GM21717 (cell line): ENCODE results near the gene CPAMD8.
"Not testable (repeated sequence)": the region's sequence is repeated elsewhere in the genome, so short reads cannot be mapped to it uniquely, and the experiment has no call there.

ENCODE experiments used
- ATAC-seq: cut with Tn5 transposase; IDR thresholded peaks from one replicate; pipeline ENCODE4 v1.9.1; 2021; ENCODE audit warnings: mild to moderate bottlenecking, moderate library complexity; ENCODE audit not compliant: unreplicated experiment

The CPAMD8 gene

DNA sequence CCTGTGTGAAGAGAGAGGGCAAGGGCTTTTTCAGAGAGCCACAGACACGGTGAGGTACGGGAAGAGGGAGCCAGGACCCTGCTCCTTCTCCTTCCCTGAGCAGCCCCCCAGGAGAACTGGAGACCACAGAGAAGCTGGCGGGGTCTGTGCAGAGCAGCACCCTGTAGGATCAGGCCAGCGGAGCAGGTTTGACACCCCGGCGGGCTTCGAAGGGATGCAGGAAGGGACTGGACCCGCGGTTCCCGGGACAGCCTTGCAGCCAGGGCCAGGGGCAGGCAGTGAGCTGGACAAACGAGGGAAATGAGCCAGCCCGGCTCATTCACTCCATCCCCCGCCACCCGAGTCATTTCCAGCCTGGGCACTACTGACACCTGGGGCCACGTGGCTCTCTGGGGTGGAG lies 22.2 kb downstream of the CPAMD8 start:
- no peak for ATAC-seq

DNA sequence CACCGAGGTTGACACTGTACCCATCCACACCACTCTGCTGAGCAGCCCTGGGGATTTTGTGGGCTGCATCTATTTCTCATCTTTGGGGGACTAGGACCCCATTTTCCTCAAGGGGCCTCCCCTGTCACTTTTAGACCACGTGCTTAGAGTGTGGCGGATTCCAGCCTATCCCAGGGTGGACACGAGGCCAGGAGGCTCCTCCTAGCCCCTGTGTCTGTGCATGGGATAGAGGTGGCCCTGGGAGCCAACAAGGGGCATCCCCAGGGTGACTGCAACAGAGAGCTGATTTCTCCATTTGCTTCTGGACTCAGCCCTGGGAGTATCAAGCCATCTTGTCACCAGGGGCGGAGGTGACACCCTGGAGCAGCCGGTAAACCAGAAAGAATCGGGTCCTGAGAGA lies 24.2 kb downstream of the CPAMD8 start:
- no peak for ATAC-seq

DNA sequence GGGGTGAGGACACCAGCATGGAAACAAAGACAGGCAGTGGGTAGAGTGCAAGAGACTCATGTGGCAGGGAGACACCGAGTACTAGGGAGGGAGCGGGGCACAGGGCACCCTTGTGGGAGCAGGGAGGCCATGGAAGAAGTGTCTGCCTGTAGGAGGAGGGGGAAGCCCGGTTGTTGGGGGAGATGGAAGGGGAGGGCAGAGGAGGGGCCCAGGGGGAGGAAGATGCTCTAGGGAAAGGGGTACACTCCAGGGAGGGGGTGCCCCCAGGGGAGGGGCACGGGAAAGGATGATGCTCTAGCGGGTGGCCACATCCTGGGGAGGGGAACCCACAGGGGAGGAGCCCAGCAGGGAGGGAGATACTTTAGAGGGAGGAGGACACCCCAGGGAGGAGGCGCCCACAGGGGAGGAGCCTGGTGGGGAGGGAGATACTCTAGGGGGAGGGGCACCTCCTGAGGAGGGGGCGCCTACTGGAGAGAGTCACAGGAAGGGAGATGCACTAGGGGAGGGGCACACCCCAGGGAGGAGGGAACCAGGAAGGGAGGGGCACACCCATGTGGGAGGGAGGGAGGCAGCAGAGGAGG lies 24.9 kb downstream of the CPAMD8 start:
- no peak for ATAC-seq

DNA sequence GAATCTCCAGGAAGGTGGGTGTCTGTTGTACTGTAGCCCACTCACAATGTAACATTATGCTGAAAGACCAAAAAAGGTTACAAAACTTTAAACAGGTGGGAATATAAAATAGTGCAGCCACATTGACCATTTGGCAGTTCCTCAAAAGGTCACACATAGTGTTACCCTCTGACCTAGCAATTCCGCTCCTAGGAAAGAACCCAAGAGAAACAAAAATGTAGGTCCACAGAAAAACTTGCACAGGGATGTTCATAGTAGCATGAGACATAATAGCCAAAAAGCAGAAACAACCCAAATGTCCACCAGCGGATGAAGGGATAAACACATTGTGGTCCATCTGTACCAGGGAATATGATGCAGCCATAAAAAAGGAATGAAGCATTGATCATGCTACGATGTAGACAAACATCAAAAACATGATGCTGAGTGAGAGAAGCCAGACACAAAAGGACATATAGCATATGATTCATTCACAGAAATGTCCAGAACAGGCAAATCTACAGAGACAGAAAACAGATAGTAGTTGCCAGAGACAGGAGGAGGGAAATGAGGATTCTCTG lies 27.9 kb downstream of the CPAMD8 start:
- no peak for ATAC-seq

DNA sequence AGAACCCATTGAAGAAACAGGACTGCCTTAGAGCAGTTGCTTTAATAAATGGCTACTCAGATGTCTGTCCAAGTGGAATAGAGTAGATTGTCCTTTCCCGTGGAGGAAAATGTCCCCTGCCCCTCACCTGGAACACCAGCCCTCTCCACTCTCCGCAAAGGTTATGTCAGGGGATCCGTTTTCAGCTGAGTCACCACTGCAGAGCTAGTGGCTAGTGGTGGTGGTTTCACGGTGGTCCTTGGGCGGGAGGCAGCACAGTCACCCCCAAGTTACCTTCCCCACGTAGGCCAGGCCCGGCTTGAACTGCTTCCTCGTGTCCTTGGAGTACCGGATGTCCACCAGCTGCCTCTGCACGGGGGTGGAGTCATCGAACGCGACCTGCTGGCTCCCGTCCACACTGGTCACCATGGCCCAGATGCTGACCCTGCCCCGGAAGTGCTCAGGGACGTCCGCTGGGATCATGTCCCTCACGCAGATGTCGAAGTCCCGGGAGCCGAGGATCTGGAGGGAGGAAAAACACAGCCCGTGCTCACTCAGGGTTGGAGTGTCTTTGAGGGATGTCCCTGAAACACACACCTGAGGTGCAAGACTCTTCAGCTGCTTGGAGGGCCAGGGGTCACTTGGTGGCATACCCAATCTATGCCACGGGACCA lies 29.6 kb downstream of the CPAMD8 start:
- not testable (repeated sequence) for ATAC-seq

DNA sequence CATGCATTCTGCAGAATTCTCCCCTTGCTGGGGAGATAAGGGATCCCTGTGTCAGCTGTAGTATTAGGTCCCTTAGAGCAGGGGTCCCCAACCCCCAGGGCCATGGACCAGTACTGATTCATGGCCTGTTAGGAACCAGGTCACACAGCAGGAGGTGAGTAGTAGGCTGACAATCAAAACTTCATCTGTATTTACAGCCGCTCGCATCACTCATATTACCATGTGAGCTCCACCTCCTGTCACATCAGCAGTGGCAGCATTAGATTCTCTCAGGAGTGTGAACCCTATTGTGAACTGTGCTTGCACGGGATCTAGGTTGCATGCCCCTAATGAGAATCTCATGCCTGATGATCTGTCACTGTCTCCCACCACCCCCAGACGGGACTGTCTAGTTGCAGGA lies 37.9 kb downstream of the CPAMD8 start:
- ATAC-seq = no peak

DNA sequence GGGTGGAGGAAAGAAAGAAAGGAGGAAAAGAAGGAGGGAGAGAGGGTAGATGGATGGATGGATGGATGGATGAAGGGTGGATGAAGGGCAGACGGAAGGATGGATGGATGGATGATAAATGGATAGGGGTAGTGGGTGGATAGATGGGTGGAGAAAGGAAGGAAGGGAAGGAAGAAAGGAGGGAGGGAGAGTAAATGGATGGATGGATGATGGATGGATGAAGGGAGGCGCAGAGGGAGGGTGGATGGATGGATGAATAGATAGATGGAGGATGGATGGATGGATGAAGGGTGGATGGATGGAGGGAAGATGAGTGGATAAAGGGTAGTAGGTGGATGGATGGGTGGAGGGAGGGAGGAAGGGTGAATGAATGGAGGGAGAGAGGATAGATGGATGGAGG lies 41.2 kb downstream of the CPAMD8 start:
- no peak for ATAC-seq

DNA sequence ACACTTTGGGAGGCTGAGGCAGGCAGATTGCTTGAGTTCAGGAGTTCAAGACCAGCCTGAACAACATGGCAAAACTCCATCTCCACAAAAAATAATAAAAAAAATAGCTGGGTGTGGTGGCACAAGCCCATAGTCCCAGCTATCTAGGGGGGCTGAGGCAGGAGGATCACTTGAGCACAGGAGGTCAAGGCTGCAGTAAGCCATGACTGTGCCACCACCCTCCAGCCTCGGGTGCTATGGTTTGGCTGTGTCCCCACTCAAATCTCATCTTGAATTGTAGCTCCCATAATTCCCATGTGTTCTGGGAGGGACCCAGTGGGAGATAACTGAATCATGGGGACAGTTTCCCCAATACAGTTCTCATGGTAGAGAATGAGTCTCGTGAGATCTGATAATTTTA lies 44.0 kb downstream of the CPAMD8 start:
- ATAC-seq = not testable (repeated sequence)

DNA sequence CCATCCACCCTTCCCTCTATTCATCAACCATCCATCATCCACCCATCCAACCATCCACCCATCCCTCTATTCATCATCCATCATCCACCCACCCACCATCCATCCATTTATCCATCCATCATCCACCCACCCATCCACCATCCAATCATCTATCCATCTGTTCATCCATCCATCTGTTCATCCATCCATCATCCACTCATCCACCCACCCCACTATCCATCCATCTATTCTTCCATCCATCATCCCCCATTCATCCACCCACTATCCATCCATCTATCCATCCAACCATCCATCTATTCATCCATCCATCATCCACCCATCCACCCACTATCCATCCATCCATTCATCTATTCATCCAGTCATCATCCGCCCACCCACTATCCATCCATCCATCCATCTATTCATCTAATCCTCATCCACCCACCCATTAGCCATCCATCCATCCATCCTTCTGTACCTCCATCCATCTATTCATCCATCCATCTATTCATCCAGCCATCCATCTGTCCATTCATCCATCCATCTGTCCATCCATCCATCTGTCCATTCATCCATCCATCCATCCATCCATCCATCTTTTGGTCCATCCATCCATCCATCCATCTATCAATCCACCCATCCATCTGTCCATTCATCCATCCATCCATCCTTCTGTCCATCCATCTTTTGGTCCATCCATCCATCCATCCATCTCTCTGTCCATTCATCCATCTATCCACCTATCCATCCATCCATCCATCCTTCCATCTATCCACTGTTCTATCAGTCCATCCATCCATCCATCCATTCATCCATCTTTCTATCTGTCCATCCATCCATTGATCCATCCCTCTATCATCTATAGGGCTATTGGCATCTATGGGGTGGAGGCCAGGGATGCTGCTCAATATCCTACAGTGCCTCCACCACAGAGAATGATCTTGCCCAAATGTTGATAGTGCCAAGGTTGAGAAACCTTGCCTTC lies 47.5 kb downstream of the CPAMD8 start:
- ATAC-seq = no peak

DNA sequence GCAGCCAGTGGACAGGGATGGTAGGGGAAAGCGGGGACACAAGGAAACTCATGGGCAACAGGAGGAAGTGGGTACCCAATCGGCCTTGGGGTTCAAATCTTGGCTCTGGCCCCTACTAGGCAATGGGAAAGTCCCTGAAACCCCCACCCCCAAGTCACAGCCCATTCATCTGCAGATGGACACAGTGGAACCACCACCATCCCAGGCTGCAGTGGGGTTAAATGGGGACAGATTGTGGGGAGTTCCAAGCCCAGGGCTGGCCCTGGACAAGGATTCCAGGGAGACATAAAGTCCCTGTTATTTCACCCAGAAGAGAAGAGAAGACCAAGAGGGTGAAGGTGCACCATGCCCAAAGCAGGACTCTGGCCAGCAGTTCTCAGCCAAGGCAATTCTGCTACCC lies 48.5 kb downstream of the CPAMD8 start:
- ATAC-seq = no peak

DNA sequence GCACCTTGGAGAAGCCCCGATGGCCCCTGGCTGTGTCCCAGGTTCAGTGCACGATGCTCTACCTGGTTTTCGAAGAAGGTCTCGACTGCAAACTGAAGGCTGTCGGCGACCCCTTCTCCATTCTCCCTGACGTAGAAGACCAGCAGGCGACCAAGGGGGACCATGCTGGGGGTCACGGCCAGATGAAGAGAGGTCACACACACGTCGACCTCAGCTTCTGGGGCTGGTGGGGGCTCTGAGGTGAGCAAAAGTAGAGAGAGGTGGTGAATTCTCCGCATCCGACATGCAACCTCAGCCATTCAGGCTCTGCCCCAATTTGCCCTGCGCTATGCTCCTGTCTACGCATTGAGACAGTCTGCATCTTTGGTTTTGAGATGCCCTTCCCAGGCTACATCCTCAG lies 49.3 kb downstream of the CPAMD8 start:
- ATAC-seq = no peak

DNA sequence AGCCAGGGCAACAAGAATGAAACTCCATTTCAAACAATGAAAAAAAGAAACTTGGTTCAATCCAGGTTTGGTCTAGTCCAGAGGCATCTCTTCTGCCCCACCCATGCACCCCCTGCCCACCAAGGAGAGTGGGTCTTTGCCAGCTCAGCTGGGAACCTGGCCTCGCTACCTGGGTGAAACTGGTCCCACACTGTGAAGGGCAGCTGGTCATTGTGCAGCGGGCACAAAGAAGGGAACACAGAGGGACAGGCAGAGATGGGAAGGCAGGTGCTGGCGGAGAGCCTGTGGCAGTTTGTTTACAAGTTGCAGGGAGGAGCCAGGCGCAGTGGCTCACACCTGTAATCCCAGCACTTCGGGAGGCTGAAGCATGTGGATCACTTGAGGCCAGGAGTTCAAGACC lies 50.2 kb downstream of the CPAMD8 start:
- no peak for ATAC-seq

DNA sequence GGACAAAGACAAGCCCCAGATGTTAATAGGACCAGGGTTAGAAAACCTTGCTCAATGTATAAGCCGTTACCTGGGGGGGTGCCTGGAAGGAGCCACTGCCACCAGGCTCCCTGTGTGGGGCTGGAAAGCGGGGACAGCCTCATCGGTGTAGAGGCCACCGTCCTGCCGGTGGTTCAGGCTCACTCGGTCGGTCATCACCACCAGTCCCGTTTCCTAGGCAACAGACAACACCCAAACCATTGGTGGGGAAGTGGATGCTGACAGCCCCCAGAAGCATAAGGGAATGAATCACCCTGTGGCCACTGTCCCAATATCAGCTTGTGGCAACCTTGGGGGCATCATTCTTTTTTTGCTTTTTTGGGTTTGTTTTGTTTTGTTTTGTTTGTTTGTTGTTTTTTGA lies 55.8 kb downstream of the CPAMD8 start:
- ATAC-seq = no peak

DNA sequence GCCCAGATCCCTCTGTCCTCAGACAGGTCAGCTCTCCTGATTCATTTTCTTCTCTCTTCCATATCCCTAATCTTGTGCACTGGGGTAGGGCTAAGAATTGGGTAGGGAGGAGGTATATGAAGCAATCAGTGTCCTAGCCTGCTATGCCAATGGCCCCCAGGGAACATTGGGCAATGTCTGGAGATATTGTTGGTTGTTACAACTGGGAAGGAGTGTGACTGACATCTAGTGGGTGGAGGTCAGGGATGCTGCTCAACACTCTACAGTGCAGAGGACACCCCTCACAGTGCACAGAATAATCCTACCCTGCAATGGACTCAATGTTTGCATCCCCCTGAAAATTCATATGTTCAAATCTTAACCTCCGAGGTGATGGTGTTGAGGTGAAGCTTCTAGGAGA lies 57.5 kb downstream of the CPAMD8 start:
- ATAC-seq = no peak

DNA sequence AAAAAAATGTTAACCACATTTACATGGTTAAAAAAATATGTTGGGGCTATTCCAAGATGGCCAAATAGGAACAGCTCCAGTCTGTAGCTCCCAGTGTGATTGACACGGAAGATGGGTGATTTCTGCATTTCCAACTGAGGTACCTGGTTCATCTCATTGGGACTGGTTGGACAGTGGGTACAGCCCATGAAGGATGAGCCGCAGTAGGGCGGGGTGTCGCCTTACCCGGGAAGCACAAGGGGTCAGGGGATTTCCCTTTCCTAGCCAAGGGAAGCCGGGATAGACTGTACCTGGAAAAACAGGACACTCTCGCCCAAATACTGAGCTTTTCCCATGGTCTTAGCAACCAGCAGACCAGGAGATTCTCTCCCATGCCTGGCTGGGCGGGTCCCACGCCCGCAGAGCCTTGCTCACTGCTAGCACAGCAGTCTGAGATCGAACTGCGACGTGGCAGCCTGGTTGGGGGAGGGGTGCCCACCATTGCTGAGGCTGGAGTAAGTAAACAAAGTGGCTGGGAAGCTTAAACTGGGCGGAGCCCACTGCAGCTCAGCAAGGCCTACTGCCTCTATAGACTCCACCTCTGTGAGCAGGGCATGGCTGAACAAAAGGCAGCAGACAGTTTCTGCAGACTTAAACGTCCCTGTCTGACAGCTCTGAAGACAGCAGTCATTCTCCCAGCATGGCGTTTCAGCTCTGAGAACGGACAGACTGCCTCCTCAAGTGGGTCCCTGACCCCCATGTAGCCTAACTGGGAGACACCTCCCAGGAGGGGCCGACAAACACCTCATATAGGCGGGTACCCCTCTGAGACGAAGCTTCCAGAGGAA lies 65.4 kb downstream of the CPAMD8 start:
- not testable (repeated sequence) for ATAC-seq

DNA sequence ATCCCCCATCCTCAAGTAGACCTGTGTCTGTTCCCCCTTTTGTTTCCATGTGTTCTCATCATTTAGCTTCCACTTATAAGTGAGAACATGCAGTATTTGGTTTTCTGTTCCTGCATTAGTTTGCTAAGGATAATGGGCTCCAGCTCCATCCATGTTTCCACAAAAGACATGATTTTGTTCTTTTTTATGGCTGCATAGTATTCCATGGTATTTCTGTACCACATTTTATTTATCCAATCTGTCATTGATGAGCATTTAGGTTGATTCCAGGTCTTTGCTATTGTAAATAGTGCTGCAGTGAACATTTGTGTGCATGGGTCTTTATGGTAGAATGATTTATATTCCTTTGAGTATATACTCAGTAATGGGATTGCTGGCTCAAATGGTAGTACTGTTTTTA lies 68.3 kb downstream of the CPAMD8 start:
- not testable (repeated sequence) for ATAC-seq

DNA sequence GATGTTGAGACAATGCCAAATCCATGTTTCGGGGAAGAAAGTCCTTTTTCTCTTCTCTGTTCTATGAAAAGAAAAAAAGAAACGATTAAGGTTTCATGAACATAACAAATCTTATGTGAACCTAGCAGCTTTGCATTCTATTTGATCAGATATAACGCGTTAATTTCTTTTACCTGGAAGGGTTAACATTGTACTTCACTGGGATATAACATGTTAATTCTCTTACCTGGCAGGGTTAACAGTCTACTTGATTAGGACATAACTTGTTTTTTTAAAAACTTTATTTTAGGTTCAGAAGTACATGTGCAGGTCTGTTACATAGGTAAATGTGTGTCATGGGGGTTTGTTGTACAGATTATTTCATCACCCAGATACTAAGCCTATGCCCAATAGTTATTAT lies 68.8 kb downstream of the CPAMD8 start:
- ATAC-seq = no peak

DNA sequence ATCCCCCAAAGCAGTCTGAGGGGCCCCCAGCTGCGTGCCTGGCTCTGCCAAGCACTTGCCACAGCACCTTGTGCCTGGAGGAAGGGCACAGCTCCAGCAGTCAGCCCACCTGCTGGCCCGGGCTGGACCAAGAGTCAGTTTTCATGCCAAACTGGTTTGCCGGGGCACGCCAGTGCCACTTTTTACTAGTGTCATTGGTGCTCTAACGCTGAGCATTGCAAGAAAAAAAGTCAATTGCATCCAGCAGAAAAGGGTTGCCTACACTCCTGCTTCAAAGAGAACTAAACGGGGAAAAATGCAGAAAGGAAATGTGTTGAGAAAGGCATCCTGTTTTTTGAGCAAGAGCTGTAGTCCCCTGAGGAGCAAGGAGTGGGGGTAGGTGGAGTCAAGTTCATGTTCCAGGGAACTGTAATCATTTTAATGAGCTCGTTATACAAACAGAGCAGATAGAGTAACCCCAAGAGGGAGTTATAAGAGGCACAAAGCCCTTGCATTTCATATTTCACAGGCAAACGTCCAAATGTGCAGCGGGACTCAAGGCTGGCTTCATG lies 69.4 kb downstream of the CPAMD8 start:
- ATAC-seq = no peak

DNA sequence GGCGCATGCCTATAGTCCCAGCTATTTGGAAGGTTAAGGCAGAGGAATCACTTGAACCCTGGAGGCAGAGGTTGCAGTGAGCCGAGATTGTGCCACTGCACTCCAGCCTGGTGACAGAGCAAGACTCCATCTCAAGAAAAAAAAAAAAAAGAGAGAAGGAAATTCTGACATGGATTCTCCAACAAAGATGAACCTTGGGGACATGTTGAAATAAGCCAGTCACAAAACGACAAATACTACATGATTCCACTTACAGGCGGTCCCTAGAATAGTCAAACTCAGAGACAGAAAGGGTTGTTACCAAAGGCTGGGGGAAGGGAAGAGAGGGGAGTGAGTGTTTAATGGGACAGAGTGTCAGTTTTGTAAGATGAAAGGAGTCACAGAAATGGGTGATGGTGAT lies 71.4 kb downstream of the CPAMD8 start:
- no peak for ATAC-seq

DNA sequence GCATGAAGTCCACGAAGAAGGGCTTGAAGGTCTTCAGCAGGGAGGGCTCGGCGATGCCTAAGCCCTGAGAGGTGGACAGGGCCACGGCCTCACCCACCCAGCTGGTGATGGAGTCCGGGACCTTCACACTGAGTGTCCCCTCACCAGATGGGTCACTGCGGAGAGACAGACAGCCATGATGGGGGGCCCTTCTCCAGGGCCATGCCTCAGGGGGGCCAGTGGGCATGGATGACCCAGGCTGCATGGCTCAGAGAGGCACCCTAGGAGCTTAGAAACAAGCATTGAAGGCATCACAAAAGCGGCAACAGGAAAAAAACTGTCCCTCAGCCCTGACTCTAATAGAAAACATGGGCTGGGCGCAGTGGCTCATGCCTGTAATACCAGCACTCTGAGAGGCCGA lies 74.6 kb downstream of the CPAMD8 start:
- ATAC-seq = no peak
